ENCODE results near the gene TEX2.

Gene TEX2

DNA sequence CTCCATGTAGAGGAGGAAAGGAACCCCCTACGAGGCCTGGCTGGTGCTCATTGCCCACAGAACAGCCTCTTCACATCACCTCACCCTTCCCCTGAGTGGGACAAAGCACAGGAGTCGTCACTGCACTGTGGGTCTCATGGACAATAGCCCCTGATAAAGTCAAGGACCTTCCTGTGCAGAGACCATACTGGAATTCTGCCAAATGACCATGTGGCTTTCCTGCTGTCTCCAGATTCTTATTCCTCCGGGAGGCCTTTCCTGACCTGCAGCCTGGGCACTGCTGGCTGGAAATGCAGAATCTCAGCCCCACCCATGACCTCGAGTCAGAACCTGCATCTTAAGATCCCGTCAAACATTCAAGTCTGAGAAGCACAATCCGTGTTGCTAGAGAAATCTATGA, 72.6 kb downstream of the TEX2 start:
- H3K4me3 ChIP-seq (ENCODE audit: insufficient read depth in 1 of 2, low read depth in 1 of 2, low read length in 2 of 2) = no peak overlapping the region
- no peak overlapping the region for H2BK12ac ChIP-seq (ENCODE audit: low read length in 2 of 2)
- no peak overlapping the region for H4K8ac ChIP-seq (ENCODE audit: low read length)
- no peaks in the 10 kb centered on the region for H3K27me3 ChIP-seq (ENCODE audit: control insufficient read depth in 1 of 2, insufficient read depth in 1 of 2, low read length in 2 of 2)
- H3K9ac ChIP-seq (ENCODE audit: low read length) = no peak overlapping the region
- peaks cover 15 to 50% of the 10 kb centered on the region in 2 experiments for H3K36me3 ChIP-seq (ENCODE audit: control insufficient read depth in 1 of 2, insufficient read depth in 2 of 2, low read depth in 1 of 2, low read length in 2 of 2)
- no peak overlapping the region for H2BK5ac ChIP-seq (ENCODE audit: low read depth, low read length, poor library complexity, severe bottlenecking)
- 80% methylated on average over 6 of the region's 6 CpGs for WGBS
- H2AK5ac ChIP-seq (ENCODE audit: low read length, severe bottlenecking) = no peak overlapping the region
- no peak overlapping the region for H2BK15ac ChIP-seq (ENCODE audit: low read depth, poor library complexity, severe bottlenecking)
- H4K91ac ChIP-seq (ENCODE audit: low read length) = no peak overlapping the region
- H2BK120ac ChIP-seq (ENCODE audit: low read depth, low read length) = no peak overlapping the region
- no peak overlapping the region for H3K4ac ChIP-seq (ENCODE audit: low read depth in 1 of 2, low read length in 2 of 2)
- H2AFZ ChIP-seq (ENCODE audit: low read depth, low read length) = no peak overlapping the region
- H3K23ac ChIP-seq (ENCODE audit: low read length in 2 of 2) = no peak overlapping the region
- no peaks in the 10 kb centered on the region for H3K4me1 ChIP-seq (ENCODE audit: control insufficient read depth, insufficient read depth, low read depth, low read length)
- no peak overlapping the region for H3K27ac ChIP-seq (ENCODE audit: low read length, poor library complexity, severe bottlenecking)
- H3K9me3 ChIP-seq (ENCODE audit: control insufficient read depth, low read length) = no peaks in the 10 kb centered on the region
- H3K4me2 ChIP-seq (ENCODE audit: low read length, poor library complexity, severe bottlenecking) = no peak overlapping the region
- H3K79me1 ChIP-seq (replicated peaks; ENCODE audit: low read length, poor library complexity, severe bottlenecking) = peaks cover 2% of the 10 kb centered on the region
- no peak for DNase-seq
- H3K18ac ChIP-seq (ENCODE audit: low read depth in 1 of 2, low read length in 2 of 2) = no peak overlapping the region
- H3K14ac ChIP-seq (ENCODE audit: low read length in 2 of 2) = no peak overlapping the region

DNA sequence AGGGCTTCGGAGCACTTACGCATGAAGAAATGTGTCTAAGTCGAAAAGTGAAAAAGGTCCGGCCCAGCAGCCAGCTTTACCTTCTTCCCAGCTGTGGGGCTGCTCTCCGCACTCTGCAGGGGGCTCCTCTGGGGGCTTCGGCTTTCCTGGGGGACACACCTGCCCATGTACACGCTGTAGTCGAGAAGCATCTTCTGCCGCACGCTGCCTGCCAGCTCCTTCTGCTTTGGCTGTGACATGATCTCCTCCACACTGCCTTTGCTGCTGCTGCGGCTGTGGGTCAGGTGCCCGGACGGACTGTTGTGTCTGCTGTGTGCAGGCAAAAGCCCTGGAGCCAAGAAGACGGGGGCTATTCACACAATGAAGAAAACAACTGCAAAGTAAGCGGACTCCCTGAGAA, 75.0 kb downstream of the TEX2 start:
- 98% methylated on average over 13 of the region's 15 CpGs for WGBS
- no peak overlapping the region for H2AFZ ChIP-seq (ENCODE audit: low read depth, low read length)
- no peak overlapping the region for H4K8ac ChIP-seq (ENCODE audit: low read length)
- DNase-seq = no peak
- H3K23ac ChIP-seq (ENCODE audit: low read length in 2 of 2) = no peak overlapping the region
- no peak overlapping the region for H3K4ac ChIP-seq (ENCODE audit: low read depth in 1 of 2, low read length in 2 of 2)
- H3K14ac ChIP-seq (ENCODE audit: low read length in 2 of 2) = no peak overlapping the region
- H3K4me1 ChIP-seq (ENCODE audit: control insufficient read depth, insufficient read depth, low read depth, low read length) = peaks cover 1% of the 10 kb centered on the region
- no peak overlapping the region for H3K4me3 ChIP-seq (ENCODE audit: insufficient read depth in 1 of 2, low read depth in 1 of 2, low read length in 2 of 2)
- H2BK5ac ChIP-seq (ENCODE audit: low read depth, low read length, poor library complexity, severe bottlenecking) = no peak overlapping the region
- H2BK12ac ChIP-seq (ENCODE audit: low read length in 2 of 2) = no peak overlapping the region
- no peak overlapping the region for H4K91ac ChIP-seq (ENCODE audit: low read length)
- H3K9me3 ChIP-seq (ENCODE audit: control insufficient read depth, low read length) = no peaks in the 10 kb centered on the region
- no peak overlapping the region for H3K9ac ChIP-seq (ENCODE audit: low read length)
- no peak overlapping the region for H3K4me2 ChIP-seq (ENCODE audit: low read length, poor library complexity, severe bottlenecking)
- no peaks in the 10 kb centered on the region for H3K27me3 ChIP-seq (ENCODE audit: control insufficient read depth in 1 of 2, insufficient read depth in 1 of 2, low read length in 2 of 2)
- H2BK120ac ChIP-seq (ENCODE audit: low read depth, low read length) = no peak overlapping the region
- no peak overlapping the region for H3K18ac ChIP-seq (ENCODE audit: low read depth in 1 of 2, low read length in 2 of 2)
- H2BK15ac ChIP-seq (ENCODE audit: low read depth, poor library complexity, severe bottlenecking) = no peak overlapping the region
- no peak overlapping the region for H2AK5ac ChIP-seq (ENCODE audit: low read length, severe bottlenecking)
- H3K27ac ChIP-seq (ENCODE audit: low read length, poor library complexity, severe bottlenecking) = no peak overlapping the region
- H3K36me3 ChIP-seq (ENCODE audit: control insufficient read depth in 1 of 2, insufficient read depth in 2 of 2, low read depth in 1 of 2, low read length in 2 of 2) = peaks cover 15 to 46% of the 10 kb centered on the region in 2 experiments
- no peaks in the 10 kb centered on the region for H3K79me1 ChIP-seq (replicated peaks; ENCODE audit: low read length, poor library complexity, severe bottlenecking)

DNA sequence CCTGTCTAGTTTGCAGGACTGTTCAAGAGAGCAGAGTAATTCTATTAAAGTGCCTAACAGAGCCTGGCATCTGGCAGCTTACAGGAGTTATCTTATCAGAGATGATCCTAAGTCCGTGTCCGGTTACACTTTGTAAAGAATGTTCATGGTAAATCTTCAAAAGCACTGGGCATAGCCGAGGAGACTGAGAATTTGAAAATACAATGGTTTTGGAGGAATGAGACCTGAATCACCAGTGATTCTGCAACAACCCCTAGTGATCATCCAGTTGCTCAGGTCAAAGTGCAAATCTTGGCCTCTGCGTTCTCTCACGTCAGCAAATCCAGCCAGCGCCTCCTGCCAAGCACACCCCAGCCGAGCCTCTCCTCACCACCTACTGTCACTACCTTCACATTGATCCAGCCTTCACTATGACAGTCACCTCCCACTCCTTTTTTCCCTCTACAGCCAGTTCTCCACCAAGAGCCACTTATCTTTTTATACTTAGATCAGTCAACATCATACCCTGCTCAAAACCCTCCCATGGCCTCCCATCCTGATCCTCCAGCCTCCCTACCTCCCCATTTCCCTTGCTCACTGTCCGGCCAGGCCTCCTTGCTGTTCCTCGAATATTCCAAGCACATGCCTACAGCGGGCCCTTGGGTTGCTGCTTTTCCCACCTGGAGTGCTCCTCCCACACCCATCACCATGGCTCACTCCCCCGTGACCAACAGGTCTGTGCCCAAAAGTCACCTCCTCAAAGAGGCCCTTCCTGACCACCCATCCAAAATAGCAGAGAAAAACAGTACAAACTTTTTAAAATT, 75.8 kb downstream of the TEX2 start:
- Histone ChIP-seq H3K14ac (ENCODE audit: low read length in 2 of 2) (no peak overlapping the region), H3K4me2 (ENCODE audit: low read length, poor library complexity, severe bottlenecking) (no peak overlapping the region), H3K27me3 (ENCODE audit: control insufficient read depth in 1 of 2, insufficient read depth in 1 of 2, low read length in 2 of 2) (no peaks in the 10 kb centered on the region), H3K27ac (ENCODE audit: low read length, poor library complexity, severe bottlenecking) (no peak overlapping the region), H2BK12ac (ENCODE audit: low read length in 2 of 2) (no peak overlapping the region), H2AFZ (ENCODE audit: low read depth, low read length) (no peak overlapping the region), H3K9me3 (ENCODE audit: control insufficient read depth, low read length) (no peaks in the 10 kb centered on the region), H4K91ac (ENCODE audit: low read length) (no peak overlapping the region), H3K36me3 (ENCODE audit: control insufficient read depth in 1 of 2, insufficient read depth in 2 of 2, low read depth in 1 of 2, low read length in 2 of 2) (peaks cover 12 to 38% of the 10 kb centered on the region in 2 experiments), H2BK120ac (ENCODE audit: low read depth, low read length) (no peak overlapping the region), H2BK5ac (ENCODE audit: low read depth, low read length, poor library complexity, severe bottlenecking) (no peak overlapping the region), H3K18ac (ENCODE audit: low read depth in 1 of 2, low read length in 2 of 2) (no peak overlapping the region), H2AK5ac (ENCODE audit: low read length, severe bottlenecking) (no peak overlapping the region), H3K79me1 (replicated peaks; ENCODE audit: low read length, poor library complexity, severe bottlenecking) (no peaks in the 10 kb centered on the region), H3K23ac (ENCODE audit: low read length in 2 of 2) (no peak overlapping the region), H2BK15ac (ENCODE audit: low read depth, poor library complexity, severe bottlenecking) (no peak overlapping the region), H3K4me1 (ENCODE audit: control insufficient read depth, insufficient read depth, low read depth, low read length) (peaks cover 1% of the 10 kb centered on the region), H4K8ac (ENCODE audit: low read length) (no peak overlapping the region), H3K4ac (ENCODE audit: low read depth in 1 of 2, low read length in 2 of 2) (no peak overlapping the region), H3K9ac (ENCODE audit: low read length) (no peak overlapping the region), H3K4me3 (ENCODE audit: insufficient read depth in 1 of 2, low read depth in 1 of 2, low read length in 2 of 2) (no peak overlapping the region)
- WGBS = 97% methylated on average over 11 of the region's 11 CpGs
- DNase-seq = no peak

DNA sequence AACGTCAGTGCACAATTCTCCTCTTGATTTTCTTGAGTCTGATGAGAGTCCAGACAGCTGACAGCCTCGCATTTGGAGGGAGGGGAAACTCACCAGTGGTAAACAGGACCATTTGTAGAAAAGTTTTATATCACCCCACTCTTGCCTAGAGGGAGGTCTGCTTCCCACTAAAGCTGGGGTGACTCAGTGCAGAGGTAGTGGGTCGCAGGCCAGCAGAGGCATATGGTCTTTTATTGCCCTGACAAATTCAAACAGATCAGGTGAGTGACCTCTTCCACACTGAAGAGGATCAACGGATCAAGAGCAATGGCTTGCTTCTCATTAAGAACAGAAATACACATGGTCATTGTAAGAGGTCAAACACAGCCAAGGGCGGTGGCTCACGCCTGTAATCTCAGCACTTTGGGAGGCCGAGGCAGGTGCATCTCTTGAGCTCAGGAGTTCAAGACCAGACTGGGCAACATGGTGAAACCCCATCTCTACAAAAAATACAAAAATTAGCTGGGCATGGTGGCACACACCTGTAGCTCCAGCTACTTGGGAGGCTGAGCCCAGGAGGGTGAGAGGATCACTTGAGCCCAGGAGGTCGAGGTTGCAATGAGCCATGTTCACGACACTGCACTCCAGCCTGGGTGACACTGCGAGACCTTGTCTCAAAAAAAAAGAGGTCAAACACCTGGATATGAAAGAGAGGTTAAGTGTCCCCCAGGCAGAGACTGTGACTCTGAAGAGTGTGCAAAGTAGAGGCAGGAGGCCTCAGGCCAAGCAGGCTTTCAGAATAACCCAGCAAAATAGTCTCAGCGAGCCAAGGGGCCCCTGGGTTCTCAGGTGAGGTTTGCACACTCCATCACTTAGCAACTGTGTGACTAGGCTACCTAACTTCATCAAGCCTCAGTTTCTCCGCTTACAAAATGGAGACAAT, 76.6 kb downstream of the TEX2 start:
- no peak overlapping the region for H2BK120ac ChIP-seq (ENCODE audit: low read depth, low read length)
- no peak overlapping the region for H2AFZ ChIP-seq (ENCODE audit: low read depth, low read length)
- H3K4me1 ChIP-seq (ENCODE audit: control insufficient read depth, insufficient read depth, low read depth, low read length) = peaks cover 1% of the 10 kb centered on the region
- no peak overlapping the region for H2BK15ac ChIP-seq (ENCODE audit: low read depth, poor library complexity, severe bottlenecking)
- H3K4me3 ChIP-seq (ENCODE audit: insufficient read depth in 1 of 2, low read depth in 1 of 2, low read length in 2 of 2) = no peak overlapping the region
- H3K9me3 ChIP-seq (ENCODE audit: control insufficient read depth, low read length) = no peaks in the 10 kb centered on the region
- no peak overlapping the region for H3K4ac ChIP-seq (ENCODE audit: low read depth in 1 of 2, low read length in 2 of 2)
- no peak overlapping the region for H2AK5ac ChIP-seq (ENCODE audit: low read length, severe bottlenecking)
- no peak overlapping the region for H3K27ac ChIP-seq (ENCODE audit: low read length, poor library complexity, severe bottlenecking)
- no peak overlapping the region for H3K4me2 ChIP-seq (ENCODE audit: low read length, poor library complexity, severe bottlenecking)
- H4K91ac ChIP-seq (ENCODE audit: low read length) = no peak overlapping the region
- no peak overlapping the region for H2BK12ac ChIP-seq (ENCODE audit: low read length in 2 of 2)
- WGBS = 94% methylated on average over 12 of the region's 12 CpGs
- H3K9ac ChIP-seq (ENCODE audit: low read length) = no peak overlapping the region
- DNase-seq = no peak
- no peak overlapping the region for H4K8ac ChIP-seq (ENCODE audit: low read length)
- no peak overlapping the region for H2BK5ac ChIP-seq (ENCODE audit: low read depth, low read length, poor library complexity, severe bottlenecking)
- no peak overlapping the region for H3K23ac ChIP-seq (ENCODE audit: low read length in 2 of 2)
- no peaks in the 10 kb centered on the region for H3K79me1 ChIP-seq (replicated peaks; ENCODE audit: low read length, poor library complexity, severe bottlenecking)
- no peak overlapping the region for H3K18ac ChIP-seq (ENCODE audit: low read depth in 1 of 2, low read length in 2 of 2)
- H3K14ac ChIP-seq (ENCODE audit: low read length in 2 of 2) = no peak overlapping the region
- H3K27me3 ChIP-seq (ENCODE audit: control insufficient read depth in 1 of 2, insufficient read depth in 1 of 2, low read length in 2 of 2) = no peaks in the 10 kb centered on the region
- H3K36me3 ChIP-seq (ENCODE audit: control insufficient read depth in 1 of 2, insufficient read depth in 2 of 2, low read depth in 1 of 2, low read length in 2 of 2) = peaks cover 12 to 32% of the 10 kb centered on the region in 2 experiments
